ENCODE measurements around the gene UBN1. TPM values are rescaled to one million over a fixed set of nuclear protein-coding genes. Genes with fewer than 3 reads are reported as not detected.
"Not testable (repeated sequence)": the region's sequence is repeated elsewhere in the genome, so short reads cannot be mapped to it uniquely, and the experiment has no call there.

Gene UBN1
- polyA plus RNA-seq, 3 donors, result 30.1 to 35.4 (median 33.0) TPM

DNA sequence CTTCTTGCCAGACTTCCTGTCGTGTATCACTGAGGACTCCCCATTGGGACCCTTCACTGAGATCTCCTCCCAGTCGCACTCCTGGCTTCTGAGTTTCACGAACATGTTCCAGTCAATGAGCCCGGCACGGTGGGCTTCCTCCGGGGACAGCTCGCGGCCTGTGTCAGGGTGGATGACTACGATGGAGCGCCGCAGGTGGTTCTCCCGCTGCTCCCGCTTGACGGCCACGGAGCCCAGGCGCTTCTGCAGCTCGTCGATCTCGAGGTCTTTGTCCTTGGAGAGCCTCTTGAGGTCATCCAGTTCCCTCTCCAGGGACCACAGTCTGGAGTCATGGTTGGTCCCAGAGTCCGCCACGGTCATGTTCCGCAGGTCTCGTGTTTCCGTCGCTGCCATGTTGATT lies 36.2 kb downstream of the UBN1 start:
- DNase-seq (ENCODE audit: low read depth in 3 of 3, low spot score in 2 of 3), result no peak

DNA sequence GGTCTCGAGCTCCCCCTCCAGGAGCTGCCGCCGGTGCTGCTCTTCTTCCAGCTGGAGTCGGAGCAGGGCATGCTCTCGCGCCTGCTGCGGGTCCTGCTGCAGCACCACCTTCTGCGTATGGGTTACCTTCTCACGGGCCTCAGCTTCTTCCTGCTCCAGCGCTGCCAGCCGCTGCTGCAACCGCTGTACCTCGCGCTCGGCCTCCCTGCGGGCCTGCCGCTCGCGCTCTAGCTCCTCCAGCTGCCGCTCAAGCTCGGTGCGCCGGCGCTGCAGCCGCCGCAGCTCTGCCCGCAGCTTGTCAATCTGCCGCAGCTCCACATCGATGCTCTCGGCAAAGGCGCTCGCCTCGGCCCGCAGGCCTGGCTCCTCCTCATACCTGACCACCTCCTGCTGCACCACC lies 36.9 kb downstream of the UBN1 start:
- DNase-seq (ENCODE audit: low read depth in 3 of 3, low spot score in 2 of 3), result no peak

DNA sequence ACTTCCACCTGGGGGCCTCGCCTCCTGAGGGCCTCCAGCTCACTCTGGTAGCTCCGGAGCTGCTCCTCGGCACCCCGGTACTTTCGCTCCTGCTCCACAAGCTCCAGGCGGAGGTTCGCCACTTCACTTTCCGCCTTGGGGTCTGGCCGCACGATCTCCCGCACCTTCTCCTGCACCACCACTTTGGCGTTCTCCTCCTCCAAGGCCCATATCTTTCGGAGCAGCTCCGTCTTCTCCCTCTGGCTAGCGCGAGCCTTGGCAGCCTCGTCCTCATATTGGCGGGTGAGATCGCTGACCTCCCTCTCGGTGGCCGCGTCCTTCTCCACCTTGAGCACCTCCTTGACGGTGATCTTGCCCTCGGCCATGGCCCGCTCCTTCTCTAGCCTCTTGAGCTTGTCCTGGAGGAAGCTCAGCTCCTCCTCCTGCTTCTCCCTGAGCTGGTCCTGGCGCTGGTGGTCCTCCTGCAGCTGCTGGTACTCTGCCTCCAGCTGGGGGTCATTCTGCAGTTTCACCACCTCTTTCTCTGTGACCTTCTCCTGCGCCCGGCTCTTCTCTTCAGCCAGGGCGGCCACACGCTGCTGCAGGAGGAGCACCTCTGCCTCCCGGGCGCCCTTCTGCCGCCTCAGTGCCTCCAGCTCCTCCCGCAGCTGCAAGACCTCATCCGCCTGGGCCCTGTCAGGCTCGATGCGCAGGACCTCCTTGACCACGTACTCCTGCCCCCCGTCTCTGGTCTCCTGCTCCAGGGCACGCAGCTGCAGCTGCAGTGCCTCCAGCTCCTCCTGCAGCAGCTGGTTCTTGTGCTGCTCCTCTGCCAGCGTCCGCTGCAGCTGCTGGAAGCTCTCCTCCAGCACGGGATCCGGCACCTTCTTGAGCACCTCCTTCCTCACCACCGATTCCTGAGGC lies 37.9 kb downstream of the UBN1 start:
- no peak for DNase-seq (ENCODE audit: low read depth in 3 of 3, low spot score in 2 of 3)

DNA sequence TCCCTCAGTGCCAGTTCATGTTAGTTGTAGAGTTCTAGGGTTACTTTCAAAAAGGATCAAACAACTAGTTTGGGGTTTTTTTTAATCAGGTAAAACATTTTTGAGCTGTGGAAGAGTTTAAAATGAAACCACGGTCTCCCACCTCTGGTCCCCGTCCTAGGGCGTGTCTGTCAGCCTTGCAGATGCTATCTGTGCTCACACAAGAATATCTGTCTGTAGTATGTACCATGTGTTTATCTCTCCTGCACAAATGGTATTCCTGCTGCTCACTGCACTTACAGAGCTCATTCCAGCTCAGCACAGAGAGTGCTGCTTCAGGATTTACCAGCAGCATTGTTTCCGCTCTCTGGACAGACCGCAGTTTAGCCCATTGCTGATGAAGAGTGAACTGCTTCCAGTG lies 38.9 kb downstream of the UBN1 start:
- no peak for DNase-seq (ENCODE audit: low read depth in 3 of 3, low spot score in 2 of 3)

DNA sequence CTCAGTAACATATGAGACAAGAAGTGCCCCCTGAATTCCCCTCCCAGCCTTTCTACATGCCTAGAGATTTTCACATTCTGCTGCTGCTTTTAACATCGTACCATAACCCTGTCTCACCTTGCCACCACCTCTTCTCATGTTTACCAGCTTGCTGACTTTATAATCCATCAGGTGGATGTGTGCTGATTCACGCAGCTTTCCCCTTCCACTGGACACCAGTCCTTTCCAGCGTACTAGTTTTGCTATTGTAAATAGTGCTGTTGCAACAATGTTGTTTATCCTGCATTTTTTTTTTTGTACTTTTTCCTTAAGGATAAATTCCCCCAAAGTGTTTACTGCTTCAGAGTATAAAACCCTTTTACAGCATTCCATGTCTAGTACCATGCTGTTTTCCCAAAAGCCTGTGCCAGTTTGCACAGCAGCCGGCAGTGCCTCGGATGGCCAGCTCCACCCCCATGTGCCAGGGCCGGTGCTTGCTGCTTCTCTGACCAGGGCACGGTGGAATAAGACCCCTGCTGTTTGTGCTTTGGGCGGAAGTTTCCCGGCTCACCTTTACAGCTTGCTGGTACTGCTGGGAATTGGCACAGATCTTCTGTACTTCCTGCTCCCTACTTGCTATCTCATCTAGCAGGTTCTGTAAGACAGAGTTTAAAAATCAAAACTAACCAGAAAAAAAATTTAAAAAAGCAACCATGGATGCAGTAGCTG lies 41.3 kb downstream of the UBN1 start:
- no peak for DNase-seq (ENCODE audit: low read depth in 3 of 3, low spot score in 2 of 3)

DNA sequence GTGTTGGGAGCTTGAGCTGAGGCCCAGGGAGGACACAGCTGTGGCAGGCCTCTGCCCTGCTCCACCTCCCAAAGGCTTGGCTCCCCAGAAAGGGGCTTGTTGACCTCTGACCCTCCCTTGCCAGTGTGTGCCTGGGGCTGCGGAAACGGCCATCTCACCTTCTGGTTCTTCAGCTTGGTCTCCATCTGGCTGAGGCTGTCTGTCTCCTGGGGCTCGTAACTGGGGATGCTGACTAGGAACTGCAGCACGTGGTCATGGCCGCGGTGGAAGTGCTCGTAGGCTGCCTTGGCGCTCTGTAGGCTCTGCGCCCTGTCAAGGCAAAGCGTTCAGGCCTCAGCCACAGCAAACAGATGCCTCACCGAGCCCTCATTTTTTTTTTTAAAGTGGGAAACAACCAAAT lies 42.7 kb downstream of the UBN1 start:
- no peak for DNase-seq (ENCODE audit: low read depth in 3 of 3, low spot score in 2 of 3)

DNA sequence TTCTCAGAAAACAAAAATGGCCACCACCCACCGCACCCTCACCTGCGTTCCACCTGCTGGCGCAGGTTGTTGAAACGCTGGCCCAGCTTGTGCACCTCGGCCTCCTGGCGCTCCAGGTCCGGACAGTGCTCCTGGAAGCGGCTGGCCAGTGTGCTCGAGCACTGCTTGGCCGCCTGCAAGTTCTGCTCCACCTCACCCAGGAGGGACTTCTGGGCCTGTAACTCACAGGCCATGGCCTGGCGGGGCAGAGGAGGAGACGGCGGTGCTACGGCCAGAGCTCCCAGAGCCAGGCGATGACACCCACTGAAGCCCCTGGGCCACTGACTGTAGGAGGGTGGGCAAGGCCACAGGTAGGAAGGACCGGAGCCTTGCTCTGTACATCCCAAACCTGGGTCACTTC lies 43.4 kb downstream of the UBN1 start:
- DNase-seq (ENCODE audit: low read depth in 3 of 3, low spot score in 2 of 3), result no peak

DNA sequence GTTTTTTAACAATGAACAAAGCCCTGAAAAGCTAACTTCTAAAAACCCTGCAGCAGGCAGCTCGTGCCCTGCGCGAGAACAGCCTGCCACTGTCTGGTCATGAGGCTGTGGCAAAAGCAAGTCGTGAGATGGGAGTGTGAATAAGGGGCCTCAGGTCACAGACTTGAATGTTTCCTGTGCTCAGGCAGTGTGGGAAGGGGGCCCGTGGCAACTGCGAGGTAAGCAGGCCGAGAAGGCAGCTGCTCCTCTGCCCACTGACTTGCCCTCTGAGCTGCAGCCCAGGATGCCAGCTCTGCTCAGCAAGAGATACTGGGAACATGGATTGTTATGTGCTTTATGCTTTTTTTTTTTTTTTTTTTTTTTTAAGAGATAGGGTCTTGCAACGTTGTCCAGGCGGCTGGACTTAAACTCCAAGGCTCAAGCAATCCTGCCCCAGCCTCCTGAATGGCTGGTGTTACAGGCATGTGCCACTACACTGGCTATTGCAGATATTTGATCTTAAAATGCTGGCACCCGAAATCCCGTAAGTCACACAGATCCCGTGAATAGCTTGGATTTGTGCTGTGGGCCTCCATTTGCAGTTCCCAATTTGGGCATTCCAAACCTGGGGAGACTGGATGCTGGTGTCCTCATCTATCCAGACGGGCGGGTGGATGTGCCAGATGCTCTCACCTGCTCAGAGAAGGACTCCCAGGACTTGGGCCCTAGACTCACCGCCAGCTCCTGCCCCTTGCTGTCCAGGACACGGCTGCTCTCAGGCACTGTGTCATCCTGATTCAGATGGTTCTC lies 44.0 kb downstream of the UBN1 start:
- no peak for DNase-seq (ENCODE audit: low read depth in 3 of 3, low spot score in 2 of 3)

DNA sequence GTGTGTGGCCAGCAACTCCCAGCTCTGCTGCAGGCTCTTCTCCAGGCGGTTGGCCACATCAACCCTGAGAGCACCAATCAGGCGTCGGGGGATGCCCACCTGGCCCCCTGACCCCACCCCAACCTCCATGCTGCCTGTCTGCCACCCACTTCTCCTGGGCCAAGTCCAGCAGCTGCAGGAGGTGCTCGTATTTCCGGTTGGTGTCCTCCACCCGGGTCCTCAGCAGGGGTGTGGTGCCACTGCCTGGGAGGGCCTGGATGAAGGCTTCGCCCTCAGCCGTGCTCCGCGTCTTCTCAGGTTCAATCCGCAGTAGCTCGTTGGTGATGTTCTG lies 44.6 kb downstream of the UBN1 start:
- no peak for DNase-seq (ENCODE audit: low read depth in 3 of 3, low spot score in 2 of 3)

DNA sequence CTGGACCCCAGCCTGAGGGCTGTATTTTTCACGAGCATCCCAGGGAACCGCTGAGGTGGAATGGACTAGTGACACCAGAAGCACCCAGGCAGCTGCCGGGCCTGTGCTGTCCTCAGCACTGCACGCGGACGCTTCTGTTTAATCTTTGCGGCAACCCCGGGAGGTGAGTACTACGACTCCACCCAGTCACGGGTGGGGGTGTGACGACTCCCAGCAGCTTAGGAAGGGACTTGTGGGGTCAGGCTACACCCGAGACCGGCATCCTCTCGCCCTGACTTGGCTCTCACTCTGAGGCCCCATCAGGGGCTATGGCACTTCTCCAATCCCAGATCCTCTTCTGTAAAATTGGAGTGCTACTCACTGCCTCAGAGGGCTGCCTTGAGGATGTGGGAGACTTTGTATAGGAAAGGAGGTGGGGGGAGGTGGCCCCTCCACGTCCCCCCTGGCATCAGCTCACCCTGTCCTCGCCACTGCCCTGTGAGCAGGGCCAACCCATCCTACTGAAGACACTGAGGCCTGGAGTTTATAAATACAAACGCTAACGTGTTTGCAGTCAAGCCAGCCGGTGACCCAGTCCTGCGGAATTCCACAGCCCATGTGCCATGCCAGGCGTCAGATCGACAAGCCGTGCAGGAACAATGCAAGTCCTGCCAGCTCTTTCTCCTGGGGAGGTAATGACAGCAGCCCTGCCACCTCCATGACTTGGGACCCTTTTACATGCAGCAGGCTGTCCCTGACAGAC lies 45.3 kb downstream of the UBN1 start:
- DNase-seq (ENCODE audit: low read depth in 3 of 3, low spot score in 2 of 3), result no peak

DNA sequence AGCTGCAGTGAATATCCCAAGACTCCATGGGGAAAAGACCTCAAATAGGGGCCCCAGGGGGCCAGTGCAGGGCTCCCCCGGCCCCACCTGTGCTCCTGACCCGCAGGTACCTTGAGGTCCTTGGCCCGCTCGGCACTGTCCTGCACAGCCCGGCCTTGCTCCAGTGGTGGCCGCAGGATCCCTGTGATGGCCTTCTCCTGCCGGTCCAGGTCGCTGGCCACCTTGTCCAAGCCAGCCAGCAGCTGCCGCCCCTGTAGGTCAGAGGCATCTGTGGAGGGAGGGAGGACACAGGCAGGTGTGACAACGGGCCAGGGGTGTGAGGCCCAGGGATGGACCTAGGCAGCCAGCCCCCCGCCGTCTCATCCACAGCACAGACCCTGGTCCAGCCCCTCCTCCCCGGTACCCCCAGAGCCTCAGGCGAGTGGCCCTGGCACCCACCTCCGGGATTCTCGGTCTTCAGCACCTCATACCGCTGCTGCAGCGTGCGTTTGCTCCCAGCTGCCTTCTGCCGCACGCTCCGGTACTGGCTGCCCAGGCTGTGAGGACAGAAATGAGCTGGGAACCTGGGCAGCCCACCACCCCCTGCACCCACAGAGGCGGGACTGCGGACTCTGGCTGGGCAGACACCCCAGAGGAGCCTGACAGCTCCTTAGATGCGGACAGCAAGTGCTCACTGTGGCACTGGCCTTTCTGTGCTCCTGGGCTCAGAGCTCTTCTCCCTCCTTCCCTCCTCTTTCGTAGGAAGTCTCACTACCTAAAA lies 46.0 kb downstream of the UBN1 start:
- DNase-seq (ENCODE audit: low read depth in 3 of 3, low spot score in 2 of 3), result no peak

DNA sequence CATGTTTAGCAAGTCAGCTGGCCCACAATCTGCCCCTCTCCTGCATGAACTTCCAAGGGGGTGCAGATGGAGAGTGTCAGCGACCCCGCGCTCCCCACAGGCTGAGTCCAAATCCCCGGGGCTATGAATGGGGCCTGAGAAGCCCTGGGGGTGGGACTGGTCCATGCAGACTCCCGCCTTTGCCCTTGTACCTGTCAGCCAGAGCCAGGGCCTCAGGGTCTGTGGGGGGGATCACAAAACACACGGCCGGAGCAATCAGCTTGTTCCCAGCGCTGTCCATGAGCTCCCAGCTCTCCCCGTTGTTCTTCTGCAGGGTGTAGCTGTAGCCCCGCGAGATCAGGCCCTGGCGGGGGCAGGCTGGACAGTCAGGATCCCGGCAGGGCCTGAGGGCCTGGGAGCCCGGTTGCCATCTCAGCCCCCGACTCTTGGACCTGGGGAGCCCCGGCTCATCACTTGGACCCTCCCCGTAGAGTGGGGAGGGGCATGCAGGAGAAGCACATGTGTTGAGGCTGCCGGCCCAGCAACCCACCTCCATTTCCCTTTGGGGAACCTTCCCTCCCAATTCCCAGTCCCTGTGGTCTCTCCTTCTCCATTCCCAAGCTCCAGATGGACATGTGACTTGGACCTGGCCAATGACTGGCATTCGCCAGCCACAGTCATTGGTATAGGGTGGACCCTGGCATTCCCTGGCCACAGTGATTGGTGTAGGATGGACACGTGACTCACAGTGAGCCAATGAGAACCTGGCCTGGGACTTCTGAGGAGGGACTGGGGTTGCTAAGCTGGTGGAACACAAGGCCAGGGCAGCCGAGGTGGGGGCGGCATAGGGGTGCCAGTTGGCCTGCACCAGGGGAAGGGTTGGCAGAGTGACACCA lies 47.2 kb downstream of the UBN1 start:
- DNase-seq (ENCODE audit: low read depth in 3 of 3, low spot score in 2 of 3), result no peak

DNA sequence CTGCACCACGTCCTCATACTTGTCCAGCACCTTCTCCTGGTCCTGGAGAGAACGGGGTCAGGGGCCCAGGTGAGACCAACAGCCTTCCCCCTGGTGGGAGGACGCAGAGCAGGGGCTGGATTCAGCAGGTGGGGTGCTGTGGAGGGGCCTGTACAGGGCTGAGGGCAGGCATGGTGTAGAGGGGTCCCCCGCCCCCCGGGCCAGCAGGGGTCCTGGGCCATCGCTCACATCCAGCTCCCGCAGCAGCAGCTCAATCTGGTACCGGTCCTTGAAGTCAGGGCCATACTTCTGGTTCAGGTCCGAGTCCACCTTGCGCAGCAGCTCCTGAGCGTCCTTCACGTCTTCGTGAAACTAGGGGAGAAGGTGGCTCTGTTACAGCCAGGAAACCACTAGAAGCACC lies 48.1 kb downstream of the UBN1 start:
- DNase-seq (ENCODE audit: low read depth in 3 of 3, low spot score in 2 of 3), result no peak

DNA sequence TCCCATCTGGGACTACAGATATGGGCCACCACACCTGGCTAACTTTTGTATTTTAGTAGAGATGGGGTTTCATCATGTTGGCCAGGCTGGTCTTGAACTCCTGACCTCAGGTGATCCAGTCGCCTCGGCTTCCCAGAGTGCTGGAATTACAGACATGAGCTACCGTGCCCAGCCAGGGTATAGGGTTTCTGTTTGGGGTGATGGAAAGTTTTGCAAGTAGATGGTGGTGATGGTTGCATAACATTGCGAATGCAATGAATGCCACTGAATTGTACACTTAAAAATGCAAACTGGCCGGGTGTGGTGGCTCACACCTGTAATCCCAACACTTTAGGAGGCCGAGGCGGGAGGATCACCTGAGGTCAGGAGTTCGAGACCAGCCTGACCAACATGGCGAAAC lies 49.5 kb downstream of the UBN1 start:
- DNase-seq (ENCODE audit: low read depth in 3 of 3, low spot score in 2 of 3), result not testable (repeated sequence)

DNA sequence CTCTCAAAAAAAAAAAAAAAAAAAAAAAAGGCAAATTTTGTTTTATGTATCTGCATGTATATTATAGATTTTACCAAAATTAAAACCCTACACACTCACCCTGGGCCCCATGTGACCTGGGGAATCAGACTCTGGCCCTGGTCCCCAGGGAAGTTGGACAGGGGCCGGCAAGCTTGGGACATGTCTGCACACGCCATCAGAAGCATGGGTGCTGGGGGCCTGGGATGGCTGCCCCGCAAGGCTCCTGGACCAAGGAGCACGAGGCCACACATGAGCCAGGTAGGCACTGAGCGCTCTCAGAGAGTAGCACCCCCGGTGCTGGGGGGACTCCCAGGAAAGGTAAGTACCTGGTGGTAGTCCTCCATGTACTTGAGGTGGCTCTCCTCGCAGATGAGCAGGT lies 50.0 kb downstream of the UBN1 start:
- DNase-seq (ENCODE audit: low read depth in 3 of 3, low spot score in 2 of 3), result no peak

DNA sequence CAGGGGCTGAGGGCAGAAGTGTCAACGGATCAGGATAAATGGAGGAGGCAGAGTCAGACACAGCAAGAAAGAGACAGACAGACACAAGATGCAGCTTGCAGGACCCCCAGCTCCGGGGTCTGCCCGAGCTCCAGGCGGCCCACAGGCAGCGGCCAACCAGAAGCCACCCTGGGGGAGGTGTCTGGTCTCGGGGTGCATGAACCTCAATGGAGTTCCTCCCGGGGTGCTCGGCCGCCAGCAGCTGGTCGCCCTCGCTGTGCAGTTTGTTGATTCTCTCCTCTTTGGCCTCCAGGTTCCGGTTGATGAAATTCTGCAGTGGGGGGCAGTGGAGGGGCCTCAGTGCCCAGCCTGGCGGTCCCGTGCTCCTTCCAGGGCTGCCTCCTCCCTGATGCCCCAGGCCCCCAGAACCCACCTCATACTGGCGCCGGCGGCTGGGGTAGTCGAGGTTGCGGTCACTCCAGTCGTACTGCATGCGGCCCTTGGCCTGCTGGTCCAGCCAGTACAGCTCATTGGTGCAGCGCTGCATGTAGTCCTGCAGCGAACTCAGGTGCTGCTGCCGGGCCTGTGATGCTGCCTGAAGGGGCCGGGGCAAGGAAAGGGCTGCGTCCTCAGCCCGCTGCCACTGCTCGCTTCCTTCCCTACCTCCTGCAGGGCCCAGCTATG lies 51.7 kb downstream of the UBN1 start:
- DNase-seq (ENCODE audit: low read depth in 3 of 3, low spot score in 2 of 3), result no peak

DNA sequence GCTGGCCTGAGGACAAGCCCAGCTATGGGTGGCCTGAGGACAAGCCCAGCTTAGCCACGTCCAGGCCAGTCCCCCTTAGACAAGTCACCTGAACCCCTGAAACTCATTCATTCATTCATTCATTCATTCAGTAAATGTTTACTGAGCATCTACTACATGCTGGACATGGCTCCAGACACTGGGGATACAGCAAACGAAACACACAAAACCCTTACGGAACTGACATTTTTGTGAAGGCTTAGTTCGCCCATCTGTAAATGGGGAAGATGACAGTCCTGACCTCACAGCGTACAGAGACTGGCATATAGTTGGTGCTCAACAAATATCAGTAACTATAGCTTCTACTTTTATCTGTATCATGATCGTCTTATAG lies 52.2 kb downstream of the UBN1 start:
- DNase-seq (ENCODE audit: low read depth in 3 of 3, low spot score in 2 of 3), result no peak

DNA sequence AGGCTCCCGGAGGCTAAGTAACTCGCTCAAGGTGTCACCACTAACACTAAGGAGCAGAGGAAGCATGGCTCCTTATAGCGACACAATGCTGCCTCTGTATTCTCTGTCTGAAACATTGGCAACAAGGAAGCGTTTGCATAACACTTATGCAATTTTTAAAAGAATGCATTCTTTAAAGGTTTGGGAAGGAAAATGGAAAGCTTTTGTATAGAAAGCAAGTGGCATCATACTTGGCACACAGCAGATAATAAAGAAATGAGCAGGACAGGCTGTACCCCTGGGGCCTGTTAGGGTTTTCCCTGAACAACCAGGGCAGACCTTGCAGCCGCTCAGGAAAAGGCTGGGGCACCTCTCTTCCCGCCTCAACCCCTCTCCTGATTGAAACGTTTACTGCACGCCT lies 52.8 kb downstream of the UBN1 start:
- no peak for DNase-seq (ENCODE audit: low read depth in 3 of 3, low spot score in 2 of 3)

DNA sequence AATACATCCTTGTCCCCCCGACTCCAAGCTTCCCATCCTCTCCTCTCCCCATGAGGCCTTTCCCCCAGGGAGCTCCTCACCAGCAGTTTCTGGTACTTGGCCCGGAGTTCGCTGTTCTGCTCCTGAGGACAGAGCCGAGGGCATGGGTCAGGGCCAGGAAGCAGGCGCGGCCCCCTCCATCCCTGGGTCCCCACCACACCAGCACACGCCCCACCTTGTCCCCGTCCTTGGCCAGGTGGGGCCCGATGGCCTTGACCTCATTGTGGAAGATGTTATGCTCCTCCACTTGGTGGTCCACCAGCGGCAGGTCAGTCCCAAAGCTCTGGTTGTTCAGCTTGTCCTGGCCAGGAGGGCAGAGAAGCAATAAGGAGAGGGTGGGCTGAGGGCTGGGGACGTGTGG lies 53.5 kb downstream of the UBN1 start:
- no peak for DNase-seq (ENCODE audit: low read depth in 3 of 3, low spot score in 2 of 3)

Measured in right renal cortex interstitium (tissue), 3 donors.